Activated naive CD4-positive, alpha-beta T cell treated with anti-CD3 and anti-CD28 coated beads, Interleukin-2, amount 50 U/mL, for 72 hours (primary cell): Measurements from ENCODE around the gene ATXN7L1. TPM values are rescaled to one million over a fixed set of nuclear protein-coding genes. Genes with fewer than 3 reads are reported as not detected.

ENCODE experiments used
- total RNA-seq, 2 donors: library from RNA; stranded (reverse); gene quantifications; one replicate each; pipeline ENCODE4 v1.2.3, GENCODE V29; 2022

Gene ATXN7L1
- total RNA-seq, 2 donors from 2014 or later, result 7.3 to 10.8 TPM

Other genes starting within 250 kb of the ATXN7L1 start
- gene CDHR3, start 86.7 kb upstream of the ATXN7L1 start, total RNA-seq, result under 1 TPM; 0.45 to 0.71 TPM
- gene SYPL1, start 235.7 kb upstream of the ATXN7L1 start, total RNA-seq, result 10 to 100 TPM; 22.9 to 30.8 TPM